Measurements from ENCODE around the gene MINDY4B.

The MINDY4B gene

GRCh38 chr3:150922611-150923010 is 17.4 kb upstream of the MINDY4B start:
- TF ChIP-seq CTCF (IDR thresholded peaks at IDR 0.05; ENCODE audit: unreplicated experiment in 3 of 3) = no peak
- H3K36me3 Mint-ChIP-seq (ENCODE audit: low read depth) = no peaks in the 10 kb centered on the region
- H3K4me3 Mint-ChIP-seq = no peak overlapping the region
- H3K4me1 Mint-ChIP-seq = peaks cover 5% of the 10 kb centered on the region
- H3K27me3 Mint-ChIP-seq (ENCODE audit: low read depth) = peaks cover 22% of the 10 kb centered on the region
- no peaks in the 10 kb centered on the region for H3K9me3 Mint-ChIP-seq
- no peak overlapping the region for H3K27ac Mint-ChIP-seq

DNA sequence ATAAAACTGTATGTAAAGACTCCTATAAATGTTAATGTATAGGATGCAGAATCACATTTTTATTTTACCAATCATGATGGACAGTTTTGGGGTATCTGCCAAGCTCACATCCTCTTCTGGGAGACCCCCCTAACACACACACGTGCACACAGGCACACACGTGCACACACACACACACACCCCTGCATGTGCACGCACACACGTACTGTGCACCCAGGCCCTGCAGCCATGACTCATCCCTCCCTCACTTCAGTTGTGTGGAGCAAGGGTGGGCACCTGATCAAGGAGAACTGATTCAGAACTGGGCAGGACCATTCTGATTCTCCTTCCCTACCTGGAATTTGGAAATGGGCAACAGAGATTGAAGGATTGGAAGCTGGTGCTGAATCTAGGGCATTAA is 16.0 kb upstream of the MINDY4B start:
- TF ChIP-seq CTCF (IDR thresholded peaks at IDR 0.05; ENCODE audit: unreplicated experiment in 3 of 3) = no peak
- no peaks in the 10 kb centered on the region for H3K36me3 Mint-ChIP-seq (ENCODE audit: low read depth)
- no peak overlapping the region for H3K4me3 Mint-ChIP-seq
- H3K9me3 Mint-ChIP-seq = no peaks in the 10 kb centered on the region
- H3K27me3 Mint-ChIP-seq (ENCODE audit: low read depth) = peaks cover 20% of the 10 kb centered on the region
- no peak overlapping the region for H3K27ac Mint-ChIP-seq
- peaks cover 5% of the 10 kb centered on the region for H3K4me1 Mint-ChIP-seq

- no peak for TF ChIP-seq CTCF (IDR thresholded peaks at IDR 0.05; ENCODE audit: unreplicated experiment in 3 of 3)
- peaks cover 12% of the 10 kb centered on the region for H3K27me3 Mint-ChIP-seq (ENCODE audit: low read depth)
- peaks cover 5% of the 10 kb centered on the region for H3K4me1 Mint-ChIP-seq
- no peak overlapping the region for H3K4me3 Mint-ChIP-seq
- H3K9me3 Mint-ChIP-seq = no peaks in the 10 kb centered on the region
- no peak overlapping the region for H3K27ac Mint-ChIP-seq
- no peaks in the 10 kb centered on the region for H3K36me3 Mint-ChIP-seq (ENCODE audit: low read depth)
Observed at GRCh38 chr3:150920236-150920635, 15.0 kb upstream of the MINDY4B start.

DNA sequence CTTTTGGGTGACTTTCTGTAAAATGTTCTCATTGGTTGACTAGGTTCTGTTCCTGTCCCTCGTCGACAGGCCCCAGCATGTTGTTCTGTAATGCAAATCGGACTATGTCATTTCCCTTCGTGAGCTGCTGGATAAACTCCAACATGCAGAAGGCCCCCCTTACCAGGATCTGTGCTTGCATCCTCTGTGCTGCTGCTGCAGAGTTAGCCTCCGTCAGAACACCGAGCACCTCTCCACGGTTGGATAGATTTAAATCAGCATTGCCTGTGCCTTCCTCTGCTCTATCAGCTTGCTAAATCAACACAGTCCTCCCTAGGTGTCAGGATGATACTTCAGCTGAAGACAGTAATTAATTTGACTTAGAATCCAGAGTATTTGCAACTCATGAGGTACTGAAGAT is 12.7 kb upstream of the MINDY4B start:
- peaks cover 5% of the 10 kb centered on the region for H3K27me3 Mint-ChIP-seq (ENCODE audit: low read depth)
- no peak for TF ChIP-seq CTCF (IDR thresholded peaks at IDR 0.05; ENCODE audit: unreplicated experiment in 3 of 3)
- H3K4me3 Mint-ChIP-seq = no peak overlapping the region
- H3K36me3 Mint-ChIP-seq (ENCODE audit: low read depth) = no peaks in the 10 kb centered on the region
- H3K27ac Mint-ChIP-seq = no peak overlapping the region
- H3K9me3 Mint-ChIP-seq = no peaks in the 10 kb centered on the region
- H3K4me1 Mint-ChIP-seq = peaks cover 10% of the 10 kb centered on the region

- peak overlapping the region in 1 of 3 experiments; percentile 33 for H3K27ac Mint-ChIP-seq
- no peak for TF ChIP-seq CTCF (IDR thresholded peaks at IDR 0.05; ENCODE audit: unreplicated experiment in 3 of 3)
Observed at GRCh38 chr3:150913133-150913922, 8.1 kb upstream of the MINDY4B start.

DNA sequence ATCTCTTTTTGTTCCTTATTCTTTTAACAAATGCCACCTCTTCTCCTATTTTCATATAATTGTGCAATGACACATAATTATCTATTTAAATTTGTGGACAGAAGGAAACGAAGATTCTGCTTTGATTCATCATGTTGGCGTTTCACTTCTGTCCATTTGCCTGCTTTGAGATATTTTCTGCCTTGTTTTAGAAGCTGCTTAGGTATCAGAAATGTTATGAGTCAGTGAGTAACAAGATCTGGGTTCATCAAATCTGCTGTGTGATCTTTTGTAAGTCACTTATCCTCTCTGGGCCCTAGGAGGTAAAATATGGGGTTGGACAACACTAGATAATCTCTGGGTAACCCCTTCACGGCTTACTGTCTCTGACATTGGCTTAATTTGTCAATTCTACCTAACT is 7.3 kb upstream of the MINDY4B start:
- Mint-ChIP-seq H3K9me3 (no peaks in the 10 kb centered on the region), H3K27me3 (ENCODE audit: low read depth) (peaks cover 4% of the 10 kb centered on the region), H3K27ac (peak overlapping the region in 2 of 3 experiments; percentile 33 to 48), H3K4me3 (no peak overlapping the region), H3K4me1 (peaks cover 29% of the 10 kb centered on the region), H3K36me3 (ENCODE audit: low read depth) (no peaks in the 10 kb centered on the region)
- TF ChIP-seq CTCF (IDR thresholded peaks at IDR 0.05; ENCODE audit: unreplicated experiment in 3 of 3) = no peak

More at GRCh38 chr3:150913133-150913922, 8.1 kb upstream of the MINDY4B start:
- Mint-ChIP-seq H3K4me1 (peaks cover 29% of the 10 kb centered on the region), H3K4me3 (no peak overlapping the region), H3K36me3 (ENCODE audit: low read depth) (no peaks in the 10 kb centered on the region), H3K9me3 (no peaks in the 10 kb centered on the region), H3K27me3 (ENCODE audit: low read depth) (peaks cover under 1% of the 10 kb centered on the region)
